GM18508 (cell line): ENCODE data around the gene PIGS.
"Not testable (repeated sequence)": the region's sequence is repeated elsewhere in the genome, so short reads cannot be mapped to it uniquely, and the experiment has no call there.

Source experiments
- ATAC-seq: cut with Tn5 transposase; IDR thresholded peaks from one replicate; pipeline ENCODE4 v1.9.1; 2021; ENCODE audit warnings: moderate number of reproducible peaks; ENCODE audit not compliant: insufficient read depth, unreplicated experiment

Gene PIGS

GRCh38 chr17:28533091-28533807 is 38.1 kb downstream of the PIGS start:
- no peak for ATAC-seq

- ATAC-seq, result no peak
Observed at GRCh38 chr17:28532050-28532960, 39.0 kb downstream of the PIGS start.

GRCh38 chr17:28530926-28531325 is 40.4 kb downstream of the PIGS start:
- no peak for ATAC-seq

- no peak for ATAC-seq
Observed at GRCh38 chr17:28530250-28530649, 41.1 kb downstream of the PIGS start.

- ATAC-seq, result no peak
Observed at GRCh38 chr17:28529013-28529400, 42.3 kb downstream of the PIGS start.

- no peak for ATAC-seq
Observed at GRCh38 chr17:28528327-28529012, 42.9 kb downstream of the PIGS start.

GRCh38 chr17:28527859-28528258 is 43.5 kb downstream of the PIGS start:
- ATAC-seq, result no peak

- no peak for ATAC-seq
Observed at GRCh38 chr17:28527181-28527681, 44.1 kb downstream of the PIGS start.

GRCh38 chr17:28526381-28526780 is 44.9 kb downstream of the PIGS start:
- ATAC-seq, result no peak

GRCh38 chr17:28524476-28525424 is 46.6 kb downstream of the PIGS start:
- ATAC-seq, result no peak

GRCh38 chr17:28523876-28524275 is 47.4 kb downstream of the PIGS start:
- ATAC-seq, result no peak

- ATAC-seq, result no peak
Observed at GRCh38 chr17:28523186-28523585, 48.1 kb downstream of the PIGS start.

- ATAC-seq, result not testable (repeated sequence)
Observed at GRCh38 chr17:28522281-28522680, 49.0 kb downstream of the PIGS start.

- no peak for ATAC-seq
Observed at GRCh38 chr17:28521311-28522085, 49.8 kb downstream of the PIGS start.

- no peak for ATAC-seq
Observed at GRCh38 chr17:28520687-28521086, 50.6 kb downstream of the PIGS start.

GRCh38 chr17:28519236-28519635 is 52.1 kb downstream of the PIGS start:
- ATAC-seq, result no peak

- ATAC-seq, result no peak
Observed at GRCh38 chr17:28518578-28518977, 52.7 kb downstream of the PIGS start.

- no peak for ATAC-seq
Observed at GRCh38 chr17:28518132-28518531, 53.2 kb downstream of the PIGS start.

GRCh38 chr17:28515518-28515917 is 55.8 kb downstream of the PIGS start:
- no peak for ATAC-seq
